ENCODE results near the gene NUAK1. TPM values are rescaled to one million over a fixed set of nuclear protein-coding genes. Genes with fewer than 3 reads are reported as not detected.

The NUAK1 gene
- total RNA-seq, 1 donor from 2014 or later, result not detected

GRCh38 chr12:106132175-106133135 is 6.3 kb downstream of the NUAK1 start:
- ChIA-PET CTCF (no interaction called here), POLR2A (no interaction called here)
- intact Hi-C loops (cut with micrococcal nuclease), result no loop called here
- peaks cover 50% of the 10 kb centered on the region for H3K27me3 Mint-ChIP-seq
- no peak overlapping the region for H3K27ac Mint-ChIP-seq
- peaks cover 4% of the 10 kb centered on the region for H3K4me1 Mint-ChIP-seq
- H3K4me3 Mint-ChIP-seq, result no peak overlapping the region
- TF ChIP-seq CTCF (IDR thresholded peaks at IDR 0.05), result no peak
- DNase-seq (no peak), ATAC-seq (ENCODE audit: low read depth) (no peak)
- H3K36me3 Mint-ChIP-seq (ENCODE audit: low read depth), result no peaks in the 10 kb centered on the region
- H3K9me3 Mint-ChIP-seq, result no peaks in the 10 kb centered on the region

- ChIA-PET CTCF (no interaction called here), POLR2A (no interaction called here)
- H3K27me3 Mint-ChIP-seq, result peaks cover 47% of the 10 kb centered on the region
- intact Hi-C loops (cut with micrococcal nuclease), result no loop called here
- TF ChIP-seq CTCF (IDR thresholded peaks at IDR 0.05), result no peak
- ATAC-seq (ENCODE audit: low read depth) (no peak), DNase-seq (no peak)
- H3K4me1 Mint-ChIP-seq, result peaks cover 4% of the 10 kb centered on the region
- H3K27ac Mint-ChIP-seq, result no peak overlapping the region
- no peak overlapping the region for H3K4me3 Mint-ChIP-seq
- H3K36me3 Mint-ChIP-seq (ENCODE audit: low read depth), result no peaks in the 10 kb centered on the region
- H3K9me3 Mint-ChIP-seq, result no peaks in the 10 kb centered on the region
Observed at GRCh38 chr12:106131676-106132075, 7.1 kb downstream of the NUAK1 start.

GRCh38 chr12:106130474-106131113 is 8.2 kb downstream of the NUAK1 start:
- no peaks in the 10 kb centered on the region for H3K9me3 Mint-ChIP-seq
- CTCF ChIA-PET, result no interaction called here
- H3K27me3 Mint-ChIP-seq, result peaks cover 43% of the 10 kb centered on the region

GRCh38 chr12:106128585-106129328 is 10.0 kb downstream of the NUAK1 start:
- ChIA-PET POLR2A (no interaction called here), CTCF (no interaction called here)
- Mint-ChIP-seq H3K4me3 (no peak overlapping the region), H3K36me3 (ENCODE audit: low read depth) (no peaks in the 10 kb centered on the region), H3K4me1 (no peaks in the 10 kb centered on the region), H3K27me3 (peaks cover 41% of the 10 kb centered on the region), H3K27ac (no peak overlapping the region), H3K9me3 (no peaks in the 10 kb centered on the region)
- no peak for TF ChIP-seq CTCF (IDR thresholded peaks at IDR 0.05)
- intact Hi-C loops (cut with micrococcal nuclease), result no loop called here
- ATAC-seq (ENCODE audit: low read depth) (no peak), DNase-seq (no peak)

More at GRCh38 chr12:106130474-106131113, 8.2 kb downstream of the NUAK1 start:
- intact Hi-C loops (cut with micrococcal nuclease), result no loop called here
- H3K4me3 Mint-ChIP-seq, result no peak overlapping the region
- ATAC-seq (ENCODE audit: low read depth) (no peak), DNase-seq (no peak)
- H3K36me3 Mint-ChIP-seq (ENCODE audit: low read depth), result no peaks in the 10 kb centered on the region
- TF ChIP-seq CTCF (IDR thresholded peaks at IDR 0.05), result no peak
- POLR2A ChIA-PET, result no interaction called here
- H3K4me1 Mint-ChIP-seq, result no peaks in the 10 kb centered on the region
- H3K27ac Mint-ChIP-seq, result no peak overlapping the region
